Measurements from ENCODE around the gene OR10H1. TPM values are rescaled to one million over a fixed set of nuclear protein-coding genes. Genes with fewer than 3 reads are reported as not detected.
"Not testable (repeated sequence)": the region's sequence is repeated elsewhere in the genome, so short reads cannot be mapped to it uniquely, and the experiment has no call there.

The OR10H1 gene
- total RNA-seq, 2 experiments from 2014 or later, result 0.11 TPM; not detected in 1

DNA sequence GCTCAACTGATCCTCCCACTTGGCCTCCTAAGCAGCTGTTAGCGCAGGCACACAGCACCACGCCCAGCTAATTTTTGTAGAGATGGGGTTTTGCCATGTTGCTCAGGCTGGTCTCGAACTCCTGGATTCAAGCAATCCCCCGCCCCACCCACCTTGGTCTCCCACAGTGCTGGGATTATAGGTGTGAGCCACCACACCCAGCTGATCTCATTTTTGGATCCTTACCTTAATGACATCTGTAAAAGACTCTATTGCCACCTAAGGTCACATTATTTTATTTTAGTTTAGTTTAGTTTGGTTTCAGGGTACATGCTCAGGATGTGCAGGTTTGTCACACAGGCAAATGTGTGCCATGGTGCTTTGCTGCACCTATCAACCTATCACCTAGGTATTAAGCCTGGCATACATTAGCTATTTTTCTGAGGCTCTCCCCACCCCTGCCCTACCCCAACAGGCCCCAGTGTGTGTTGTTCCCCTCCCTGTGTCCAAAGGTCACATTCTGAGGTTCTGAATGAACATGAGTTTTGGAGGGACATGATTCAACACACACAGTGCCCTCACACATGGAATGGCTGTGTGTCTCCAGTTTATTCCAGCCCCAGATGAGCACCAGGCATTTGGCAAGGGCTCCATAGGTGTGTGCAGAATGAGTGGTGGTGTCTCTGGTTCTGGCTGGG is 26.7 kb downstream of the OR10H1 start:
- H3K36me3 ChIP-seq (ENCODE audit: insufficient read depth, low read length), result no peaks in the 10 kb centered on the region
- POLR2A ChIA-PET, result no interaction called here
- TF ChIP-seq EZH2phosphoT487 (IDR thresholded peaks at IDR 0.05; ENCODE audit: borderline replicate concordance, low read depth, low read length), result no peak
- TF ChIP-seq, protein P1, sequence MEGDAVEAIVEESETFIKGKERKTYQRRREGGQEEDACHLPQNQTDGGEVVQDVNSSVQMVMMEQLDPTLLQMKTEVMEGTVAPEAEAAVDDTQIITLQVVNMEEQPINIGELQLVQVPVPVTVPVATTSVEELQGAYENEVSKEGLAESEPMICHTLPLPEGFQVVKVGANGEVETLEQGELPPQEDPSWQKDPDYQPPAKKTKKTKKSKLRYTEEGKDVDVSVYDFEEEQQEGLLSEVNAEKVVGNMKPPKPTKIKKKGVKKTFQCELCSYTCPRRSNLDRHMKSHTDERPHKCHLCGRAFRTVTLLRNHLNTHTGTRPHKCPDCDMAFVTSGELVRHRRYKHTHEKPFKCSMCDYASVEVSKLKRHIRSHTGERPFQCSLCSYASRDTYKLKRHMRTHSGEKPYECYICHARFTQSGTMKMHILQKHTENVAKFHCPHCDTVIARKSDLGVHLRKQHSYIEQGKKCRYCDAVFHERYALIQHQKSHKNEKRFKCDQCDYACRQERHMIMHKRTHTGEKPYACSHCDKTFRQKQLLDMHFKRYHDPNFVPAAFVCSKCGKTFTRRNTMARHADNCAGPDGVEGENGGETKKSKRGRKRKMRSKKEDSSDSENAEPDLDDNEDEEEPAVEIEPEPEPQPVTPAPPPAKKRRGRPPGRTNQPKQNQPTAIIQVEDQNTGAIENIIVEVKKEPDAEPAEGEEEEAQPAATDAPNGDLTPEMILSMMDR (conservative IDR thresholded peaks at IDR 0.05; ENCODE audit: low read length), result no peak

DNA sequence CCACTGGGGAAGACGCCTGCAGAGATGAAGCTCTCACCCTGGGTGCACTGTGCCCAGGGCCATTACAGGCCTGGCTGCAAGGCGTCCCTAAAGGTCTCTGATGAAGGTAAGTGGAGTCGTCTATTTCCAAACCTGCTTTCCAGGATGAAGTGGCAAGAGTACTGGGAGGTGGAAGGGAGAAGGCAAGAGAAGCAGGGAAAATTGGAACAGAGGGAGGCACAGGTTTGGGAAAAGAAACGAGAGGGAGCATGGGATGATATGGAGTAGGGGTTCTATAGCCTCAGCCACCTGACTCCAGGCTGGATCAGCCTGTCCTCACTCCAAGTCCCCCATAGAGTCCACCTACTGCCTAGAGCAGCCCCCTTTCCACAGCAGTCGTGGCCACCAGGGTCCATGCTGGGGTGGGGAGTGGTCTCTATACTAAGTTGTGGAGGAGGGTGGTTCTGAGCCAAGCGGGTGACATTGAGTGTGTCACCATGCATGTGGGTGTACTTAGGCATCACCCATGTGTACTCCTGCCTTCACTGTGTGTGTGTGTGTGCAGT is 27.8 kb downstream of the OR10H1 start, which contains the start of gene OR10H5:
Gene OR10H5, plus strand, starts transcription at position 51 of the 545 bp plus-strand sequence. CDS start 6,388 bp downstream, outside the sequence.
- CTCF ChIA-PET (ENCODE audit: unreplicated experiment), result no interaction called here
- Histone ChIP-seq H3K27ac (ENCODE audit: low read depth, low read length, poor library complexity, severe bottlenecking) (no peak within 1 kb of the TSS), H4K20me1 (ENCODE audit: insufficient read depth, low read length) (no peaks in the 10 kb centered on the region), H3K4me1 (ENCODE audit: insufficient read depth, low read length, poor library complexity, severe bottlenecking) (no peaks in the 10 kb centered on the region), H3K9me2 (ENCODE audit: insufficient read depth, low read length) (no peaks in the 10 kb centered on the region), H3K4me2 (ENCODE audit: low read length) (no peak within 1 kb of the TSS), H3K79me2 (ENCODE audit: insufficient read depth, low read depth, low read length) (no peaks in the 10 kb centered on the region), H3K36me3 (ENCODE audit: insufficient read depth, low read length) (no peaks in the 10 kb centered on the region), H3K9me3 (ENCODE audit: low read length) (no peaks in the 10 kb centered on the region), H2AFZ (ENCODE audit: low read length) (no peak within 1 kb of the TSS), H3K4me3 (ENCODE audit: low read depth, low read length, poor library complexity, severe bottlenecking) (no peak within 1 kb of the TSS)
- POLR2A ChIA-PET, result no interaction called here
- no TSS peak for BruUV-seq (replicated peaks)
- no peak for DNase-seq (ENCODE audit: low spot score)
- intact Hi-C loops (cut with micrococcal nuclease; ENCODE audit: unreplicated experiment), result no loop called here
- TF ChIP-seq EZH2phosphoT487 (IDR thresholded peaks at IDR 0.05; ENCODE audit: borderline replicate concordance, low read depth, low read length), result no peak
- TF ChIP-seq, protein P1 (conservative IDR thresholded peaks at IDR 0.05; ENCODE audit: low read length), result no peak

More for the DNA sequence above, 26.7 kb downstream of the OR10H1 start:
- H4K20me1 ChIP-seq (ENCODE audit: insufficient read depth, low read length), result no peaks in the 10 kb centered on the region
- no peak for DNase-seq (ENCODE audit: low spot score)
- H3K79me2 ChIP-seq (ENCODE audit: insufficient read depth, low read depth, low read length), result no peaks in the 10 kb centered on the region
- intact Hi-C loops (cut with micrococcal nuclease; ENCODE audit: unreplicated experiment), result no loop called here
- no peaks in the 10 kb centered on the region for H3K9me2 ChIP-seq (ENCODE audit: insufficient read depth, low read length)
- no peaks in the 10 kb centered on the region for H3K4me1 ChIP-seq (ENCODE audit: insufficient read depth, low read length, poor library complexity, severe bottlenecking)
- BruUV-seq (replicated peaks), result no TSS peak
- CTCF ChIA-PET (ENCODE audit: unreplicated experiment), result no interaction called here
- H3K4me3 ChIP-seq (ENCODE audit: low read depth, low read length, poor library complexity, severe bottlenecking), result no peak overlapping the region
- no peak overlapping the region for H2AFZ ChIP-seq (ENCODE audit: low read length)
- no peaks in the 10 kb centered on the region for H3K9me3 ChIP-seq (ENCODE audit: low read length)
- no peak overlapping the region for H3K4me2 ChIP-seq (ENCODE audit: low read length)
- no peak overlapping the region for H3K27ac ChIP-seq (ENCODE audit: low read depth, low read length, poor library complexity, severe bottlenecking)

DNA sequence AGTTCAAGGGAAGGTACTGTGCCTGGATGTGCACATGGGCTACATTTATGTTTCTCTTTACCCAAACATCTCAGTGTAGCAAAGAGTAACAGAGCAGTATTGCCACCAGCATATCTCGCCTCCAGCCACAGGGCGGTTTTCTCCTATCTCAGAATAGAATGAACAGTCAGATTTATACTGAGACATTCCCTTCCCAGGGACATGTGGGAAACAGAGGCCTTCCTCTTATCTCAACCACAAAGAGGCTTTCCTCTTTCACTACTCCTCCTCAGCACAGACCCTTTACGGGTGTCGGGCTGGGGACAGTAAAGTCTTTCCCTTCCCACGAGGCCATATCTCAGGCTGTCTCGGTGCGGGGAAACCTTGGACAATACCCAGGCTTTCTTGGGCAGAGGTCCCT is 32.6 kb downstream of the OR10H1 start:
- DNase-seq (ENCODE audit: low spot score); H3K4me1 ChIP-seq (ENCODE audit: insufficient read depth, low read length, poor library complexity, severe bottlenecking); H2AFZ ChIP-seq (ENCODE audit: low read length); H4K20me1 ChIP-seq (ENCODE audit: insufficient read depth, low read length); H3K36me3 ChIP-seq (ENCODE audit: insufficient read depth, low read length); POLR2A ChIA-PET; H3K4me2 ChIP-seq (ENCODE audit: low read length); H3K27ac ChIP-seq (ENCODE audit: low read depth, low read length, poor library complexity, severe bottlenecking); H3K4me3 ChIP-seq (ENCODE audit: low read depth, low read length, poor library complexity, severe bottlenecking); BruUV-seq (replicated peaks); H3K79me2 ChIP-seq (ENCODE audit: insufficient read depth, low read depth, low read length); H3K9me3 ChIP-seq (ENCODE audit: low read length); intact Hi-C loops (cut with micrococcal nuclease; ENCODE audit: unreplicated experiment); CTCF ChIA-PET (ENCODE audit: unreplicated experiment); H3K9me2 ChIP-seq (ENCODE audit: insufficient read depth, low read length): not testable (repeated sequence)
